T-cell (primary cell): ENCODE results near the gene SORCS1. TPM values are rescaled to one million over a fixed set of nuclear protein-coding genes. Genes with fewer than 3 reads are reported as not detected.

Experiments used
- ATAC-seq, 4 experiments: fragments of 200-7000 bp in 3 of 4; fragments of 150-1000 bp in 1 of 4; cut with Tn5 transposase; replicated peaks in 1 of 4; 1 replicate in 3 of 4; 2 replicates in 1 of 4; pipeline ENCODE4 v1.10.0; 2021; ENCODE audit warnings: moderate library complexity in 3 of 4, mild to moderate bottlenecking in 2 of 4, moderate number of reproducible peaks in 1 of 4
- CTCF ChIA-PET, 2 donors: fragments of 300-600 bp; sonication (Branson Sonifier 250); formaldehyde crosslinking; loops; one replicate each; lab custom pipeline; 2022; ENCODE audit warnings: antibody characterized with exemption in 2 of 2; lab: Charles Lee
- POLR2A ChIA-PET, 2 donors: fragments of 300-600 bp; sonication (Branson Sonifier 250); formaldehyde crosslinking; loops; one replicate each; lab custom pipeline; 2022; ENCODE audit warnings: antibody characterized with exemption in 2 of 2; lab: Charles Lee
- DNase-seq, 35 experiments: peaks; one replicate each; pipeline versions ENCODE4 v3.0.0 to v3.0.0-alpha.2; 2013 to 2023
- H3K27ac ChIP-seq: one replicate; pipeline ENCODE4 v1.5.1; 2013; ENCODE audit warnings: low read length
- H3K27me3 ChIP-seq, 2 experiments: replicated peaks in 1 of 2; 1 replicate in 1 of 2; 2 replicates in 1 of 2; pipeline versions ENCODE4 v1.6.1 to v1.7.0; 2013; ENCODE audit warnings: low read length in 1 of 2, mixed read lengths in 1 of 2; ENCODE audit not compliant: control insufficient read depth in 2 of 2, insufficient read depth in 2 of 2; ENCODE audit errors: extremely low read depth in 1 of 2
- H3K36me3 ChIP-seq, 2 donors: 1 replicate in 1 of 2; 2 replicates in 1 of 2; pipeline versions ENCODE4 v1.6.1 to v1.7.0; 2013; ENCODE audit warnings: low read length in 1 of 2; ENCODE audit not compliant: control insufficient read depth in 2 of 2, insufficient read depth in 1 of 2; ENCODE audit errors: extremely low read depth in 1 of 2
- H3K4me1 ChIP-seq, 2 experiments: 1 replicate in 1 of 2; 2 replicates in 1 of 2; pipeline versions ENCODE4 v1.6.1 to v1.7.0; 2013; ENCODE audit warnings: low read length in 2 of 2, mixed read lengths in 1 of 2; ENCODE audit not compliant: insufficient read depth in 2 of 2, control insufficient read depth in 1 of 2; ENCODE audit errors: extremely low read depth in 1 of 2
- H3K4me3 ChIP-seq, 2 donors: 1 replicate in 1 of 2; 2 replicates in 1 of 2; pipeline versions ENCODE4 v1.5.1 to v1.7.0; 2013; ENCODE audit warnings: mild to moderate bottlenecking in 2 of 2, low read length in 1 of 2, moderate library complexity in 1 of 2; ENCODE audit not compliant: control insufficient read depth in 1 of 2; ENCODE audit errors: extremely low read depth in 1 of 2
- H3K9me3 ChIP-seq: 2 replicates; pipeline ENCODE4 v1.7.0; 2013
- H3K27ac Mint-ChIP-seq, 2 donors: one replicate each; pipeline ENCODE4 v1.8.0; 2020 to 2021; ENCODE audit warnings: mild to moderate bottlenecking in 2 of 2, mixed read lengths in 2 of 2
- H3K27me3 Mint-ChIP-seq, 2 donors: one replicate each; pipeline ENCODE4 v1.8.0; 2021 to 2022; ENCODE audit warnings: mixed read lengths in 2 of 2
- H3K36me3 Mint-ChIP-seq: one replicate; pipeline ENCODE4 v1.8.0; 2021; ENCODE audit warnings: mixed read lengths
- H3K4me1 Mint-ChIP-seq, 3 donors: one replicate each; pipeline ENCODE4 v1.8.0; 2020 to 2022; ENCODE audit warnings: mixed read lengths in 3 of 3, mild to moderate bottlenecking in 1 of 3
- H3K4me3 Mint-ChIP-seq, 3 donors: one replicate each; pipeline ENCODE4 v1.8.0; 2020 to 2022; ENCODE audit warnings: mild to moderate bottlenecking in 3 of 3, mixed read lengths in 3 of 3, moderate library complexity in 3 of 3
- H3K9me3 Mint-ChIP-seq, 3 donors: one replicate each; pipeline ENCODE4 v1.8.0; 2020 to 2022; ENCODE audit warnings: mixed read lengths in 3 of 3
- WGBS: methylation state at CpG from one replicate; pipeline ENCODE4 v1.1.5; 2013; ENCODE audit warnings: missing lambda C conversion rate; ENCODE audit not compliant: insufficient coverage; 5-methylcytosine and 5-hydroxymethylcytosine counted together
- total RNA-seq, 35 experiments: library from RNA in 6 of 35; stranded (reverse) in 6 of 35; fragments of 120-200 nt in 1 of 35; gene quantifications; one replicate each; pipeline versions ENCODE4 v1.2.1 to v1.2.4 and lab custom pipeline; 2013 to 2026

Gene SORCS1
- total RNA-seq, 5 donors from 2014 or later (not counting 1 experiment from before 2014, with no cell fraction given): not detected

GRCh38 chr10:107075117-107075516 is 89.4 kb downstream of the SORCS1 start:
- no peak overlapping the region for H3K4me3 ChIP-seq
- H3K9me3 Mint-ChIP-seq: peaks cover 0 to 5% (median 4%) of the 10 kb centered on the region in 3 donors
- H3K27me3 ChIP-seq: no peaks in the 10 kb centered on the region
- H3K4me3 Mint-ChIP-seq: no peak overlapping the region
- ChIA-PET POLR2A (no interaction called here), CTCF (no interaction called here)
- no peaks in the 10 kb centered on the region for H3K27me3 Mint-ChIP-seq
- H3K27ac ChIP-seq: no peak overlapping the region
- H3K36me3 Mint-ChIP-seq: no peaks in the 10 kb centered on the region
- H3K36me3 ChIP-seq: no peaks in the 10 kb centered on the region
- no peaks in the 10 kb centered on the region for H3K4me1 Mint-ChIP-seq
- DNase-seq (no peak), ATAC-seq (no peak)
- no peak overlapping the region for H3K27ac Mint-ChIP-seq
- no peaks in the 10 kb centered on the region for H3K9me3 ChIP-seq
- no CpG with 5 or more reads among the region's 2 CpGs for WGBS
- H3K4me1 ChIP-seq: no peaks in the 10 kb centered on the region

- DNase-seq (no peak), ATAC-seq (no peak)
- Histone ChIP-seq H3K36me3 (no peaks in the 10 kb centered on the region), H3K27ac (no peak overlapping the region), H3K4me3 (no peak overlapping the region), H3K9me3 (no peaks in the 10 kb centered on the region), H3K4me1 (no peaks in the 10 kb centered on the region), H3K27me3 (no peaks in the 10 kb centered on the region)
- ChIA-PET POLR2A (no interaction called here), CTCF (no interaction called here)
- H3K27me3 Mint-ChIP-seq: no peaks in the 10 kb centered on the region
- 86% methylated on average over 3 of the region's 5 CpGs for WGBS
- no peak overlapping the region for H3K4me3 Mint-ChIP-seq
- no peak overlapping the region for H3K27ac Mint-ChIP-seq
- no peaks in the 10 kb centered on the region for H3K36me3 Mint-ChIP-seq
- no peaks in the 10 kb centered on the region for H3K4me1 Mint-ChIP-seq
- H3K9me3 Mint-ChIP-seq: peaks cover 0 to 9% (median 8%) of the 10 kb centered on the region in 3 donors
These were observed 91.7 kb downstream of the SORCS1 start for GRCh38 chr10:107072786-107073185.

- no peaks in the 10 kb centered on the region for H3K27me3 Mint-ChIP-seq
- 40% methylated on average over 1 of the region's 3 CpGs for WGBS
- ATAC-seq (no peak), DNase-seq (no peak)
- Histone ChIP-seq H3K27ac (no peak overlapping the region), H3K4me1 (no peaks in the 10 kb centered on the region), H3K9me3 (no peaks in the 10 kb centered on the region), H3K36me3 (no peaks in the 10 kb centered on the region), H3K4me3 (no peak overlapping the region), H3K27me3 (no peaks in the 10 kb centered on the region)
- POLR2A ChIA-PET: no interaction called here
- peaks cover 0 to 9% (median 8%) of the 10 kb centered on the region in 3 donors for H3K9me3 Mint-ChIP-seq
- H3K27ac Mint-ChIP-seq: no peak overlapping the region
- CTCF ChIA-PET: no interaction called here
- no peak overlapping the region for H3K4me3 Mint-ChIP-seq
- H3K4me1 Mint-ChIP-seq: no peaks in the 10 kb centered on the region
- H3K36me3 Mint-ChIP-seq: no peaks in the 10 kb centered on the region
These were observed 92.5 kb downstream of the SORCS1 start for GRCh38 chr10:107072028-107072427.

- Histone ChIP-seq H3K4me3 (no peak overlapping the region), H3K27me3 (no peaks in the 10 kb centered on the region), H3K36me3 (no peaks in the 10 kb centered on the region), H3K4me1 (no peaks in the 10 kb centered on the region), H3K27ac (no peak overlapping the region), H3K9me3 (no peaks in the 10 kb centered on the region)
- no CpG with 5 or more reads among the region's 4 CpGs for WGBS
- H3K27me3 Mint-ChIP-seq: no peaks in the 10 kb centered on the region
- ChIA-PET CTCF (no interaction called here), POLR2A (no interaction called here)
- H3K9me3 Mint-ChIP-seq: peaks cover 0 to 9% (median 8%) of the 10 kb centered on the region in 3 donors
- no peaks in the 10 kb centered on the region for H3K36me3 Mint-ChIP-seq
- no peak for DNase-seq
- H3K27ac Mint-ChIP-seq: no peak overlapping the region
- ATAC-seq: no peak
- H3K4me3 Mint-ChIP-seq: no peak overlapping the region
- H3K4me1 Mint-ChIP-seq: no peaks in the 10 kb centered on the region
These were observed 93.2 kb downstream of the SORCS1 start for GRCh38 chr10:107071301-107071700.

- Mint-ChIP-seq H3K4me3 (no peak overlapping the region), H3K36me3 (no peaks in the 10 kb centered on the region), H3K27me3 (no peaks in the 10 kb centered on the region), H3K4me1 (no peaks in the 10 kb centered on the region), H3K27ac (no peak overlapping the region), H3K9me3 (peaks cover 6 to 18% (median 13%) of the 10 kb centered on the region in 3 donors)
- Histone ChIP-seq H3K4me3 (no peak overlapping the region), H3K36me3 (no peaks in the 10 kb centered on the region), H3K4me1 (no peaks in the 10 kb centered on the region), H3K27me3 (no peaks in the 10 kb centered on the region), H3K27ac (no peak overlapping the region), H3K9me3 (no peaks in the 10 kb centered on the region)
- ChIA-PET POLR2A (no interaction called here), CTCF (no interaction called here)
- ATAC-seq (no peak), DNase-seq (no peak)
- 100% methylated on average over 1 of the region's 4 CpGs for WGBS
These were observed 96.7 kb downstream of the SORCS1 start for GRCh38 chr10:107067843-107068242.

- no peak overlapping the region for H3K27ac ChIP-seq
- no peaks in the 10 kb centered on the region for H3K27me3 ChIP-seq
- H3K36me3 Mint-ChIP-seq: no peaks in the 10 kb centered on the region
- ChIA-PET CTCF (no interaction called here), POLR2A (no interaction called here)
- H3K4me1 ChIP-seq: no peaks in the 10 kb centered on the region
- peaks cover 12 to 16% (median 14%) of the 10 kb centered on the region in 3 donors for H3K9me3 Mint-ChIP-seq
- no peak overlapping the region for H3K27ac Mint-ChIP-seq
- H3K4me3 ChIP-seq: no peak overlapping the region
- ATAC-seq (no peak), DNase-seq (no peak)
- no peaks in the 10 kb centered on the region for H3K4me1 Mint-ChIP-seq
- 80% methylated on average over 1 of the region's 5 CpGs for WGBS
- H3K27me3 Mint-ChIP-seq: no peaks in the 10 kb centered on the region
- no peaks in the 10 kb centered on the region for H3K36me3 ChIP-seq
- H3K4me3 Mint-ChIP-seq: no peak overlapping the region
- H3K9me3 ChIP-seq: no peaks in the 10 kb centered on the region
These were observed 100.4 kb downstream of the SORCS1 start for GRCh38 chr10:107064075-107064474.

GRCh38 chr10:107059872-107060271 is 104.6 kb downstream of the SORCS1 start:
- Histone ChIP-seq H3K4me1 (no peaks in the 10 kb centered on the region), H3K27ac (no peak overlapping the region), H3K36me3 (no peaks in the 10 kb centered on the region), H3K9me3 (no peaks in the 10 kb centered on the region), H3K4me3 (no peak overlapping the region), H3K27me3 (no peaks in the 10 kb centered on the region)
- Mint-ChIP-seq H3K9me3 (peaks cover 5 to 16% (median 11%) of the 10 kb centered on the region in 3 donors), H3K36me3 (no peaks in the 10 kb centered on the region), H3K4me1 (no peaks in the 10 kb centered on the region), H3K4me3 (no peak overlapping the region), H3K27ac (no peak overlapping the region), H3K27me3 (no peaks in the 10 kb centered on the region)
- POLR2A ChIA-PET: no interaction called here
- CTCF ChIA-PET: no interaction called here
- DNase-seq: no peak
- ATAC-seq: no peak
- no CpG with 5 or more reads among the region's 3 CpGs for WGBS
